Measurements from ENCODE around the gene ADGRL1.

DNA sequence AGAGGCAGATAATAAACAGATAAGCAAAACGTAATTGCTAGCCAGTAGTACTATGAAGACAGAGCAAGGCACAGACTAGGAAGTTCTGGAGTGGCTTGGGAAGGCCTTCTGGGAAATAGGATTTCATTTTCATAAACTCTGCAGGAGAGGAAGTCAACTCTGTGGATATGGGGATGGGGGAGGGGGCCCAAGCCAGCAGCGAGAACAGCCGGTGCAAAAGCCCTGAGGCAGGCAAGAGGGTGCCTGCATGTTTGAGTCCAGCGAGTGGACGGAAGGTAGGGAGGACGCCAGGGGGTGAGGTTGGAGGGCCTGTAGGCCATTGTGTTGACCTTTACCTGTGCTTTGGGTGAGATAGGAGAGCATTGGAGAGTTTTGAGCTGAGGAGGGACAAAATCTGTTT lies 60.6 kb downstream of the ADGRL1 start:
- TF ChIP-seq CTCF (IDR thresholded peaks at IDR 0.05; ENCODE audit: low read depth, low read length) (no peak), POLR2A (IDR thresholded peaks at IDR 0.05; ENCODE audit: extremely low read depth, insufficient read length) (no peak), MYC (IDR thresholded peaks at IDR 0.05; ENCODE audit: low read depth, low read length) (no peak)
